HG03565 (cell line): Measurements from ENCODE around the gene RIT1.

Experiments
- ATAC-seq: cut with Tn5 transposase; IDR thresholded peaks from one replicate; pipeline ENCODE4 v1.9.1; 2021; ENCODE audit warnings: mild to moderate bottlenecking, moderate library complexity; ENCODE audit not compliant: unreplicated experiment

RIT1 gene, protein sequence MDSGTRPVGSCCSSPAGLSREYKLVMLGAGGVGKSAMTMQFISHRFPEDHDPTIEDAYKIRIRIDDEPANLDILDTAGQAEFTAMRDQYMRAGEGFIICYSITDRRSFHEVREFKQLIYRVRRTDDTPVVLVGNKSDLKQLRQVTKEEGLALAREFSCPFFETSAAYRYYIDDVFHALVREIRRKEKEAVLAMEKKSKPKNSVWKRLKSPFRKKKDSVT

DNA sequence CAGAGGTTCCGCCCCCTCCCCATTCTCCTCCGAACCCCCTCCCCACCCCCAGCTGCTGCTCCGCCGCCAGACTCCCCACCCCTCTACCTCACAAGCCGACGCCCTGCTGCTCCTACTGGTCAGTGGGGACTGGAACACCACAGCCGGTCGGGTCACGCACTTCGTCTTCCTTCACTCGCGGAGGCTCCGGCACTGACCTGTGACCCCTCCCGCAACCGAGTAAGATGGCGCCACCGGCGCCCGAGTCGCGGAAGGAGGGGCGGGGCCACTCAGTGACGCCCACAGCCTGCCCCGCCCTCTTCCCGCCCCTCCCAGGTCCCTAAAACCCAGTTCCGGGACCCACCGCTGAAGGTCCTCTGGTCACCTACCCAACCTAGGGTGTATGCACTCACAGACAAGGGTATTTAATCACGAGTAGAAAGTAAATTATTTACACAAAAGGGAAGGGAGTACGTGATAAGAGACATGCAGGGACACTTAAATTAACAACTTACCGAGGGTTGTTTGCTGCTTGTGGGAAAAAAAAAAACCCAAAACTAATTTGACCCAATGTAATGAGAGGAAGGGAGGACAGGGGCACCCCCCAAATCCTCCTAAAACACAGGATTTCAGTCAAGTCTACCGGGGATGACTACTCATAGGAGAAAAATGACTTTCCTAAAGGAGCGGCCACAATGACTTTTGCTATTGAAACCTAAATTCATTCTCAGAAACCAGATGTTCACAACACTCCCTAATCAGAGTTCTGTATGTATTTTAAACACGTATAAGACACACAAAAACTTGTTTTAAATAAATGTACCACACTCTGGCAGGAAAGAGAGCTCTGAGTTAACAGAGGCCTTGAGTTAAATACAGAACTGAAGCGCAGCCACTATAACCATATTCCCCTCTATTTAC is at the start of gene RIT1:
TSS of gene RIT1 (minus strand) at position 194 of the 900 bp plus-strand sequence. CDS start 588 bp downstream, outside the sequence.
- ATAC-seq = peak; percentile 66

DNA sequence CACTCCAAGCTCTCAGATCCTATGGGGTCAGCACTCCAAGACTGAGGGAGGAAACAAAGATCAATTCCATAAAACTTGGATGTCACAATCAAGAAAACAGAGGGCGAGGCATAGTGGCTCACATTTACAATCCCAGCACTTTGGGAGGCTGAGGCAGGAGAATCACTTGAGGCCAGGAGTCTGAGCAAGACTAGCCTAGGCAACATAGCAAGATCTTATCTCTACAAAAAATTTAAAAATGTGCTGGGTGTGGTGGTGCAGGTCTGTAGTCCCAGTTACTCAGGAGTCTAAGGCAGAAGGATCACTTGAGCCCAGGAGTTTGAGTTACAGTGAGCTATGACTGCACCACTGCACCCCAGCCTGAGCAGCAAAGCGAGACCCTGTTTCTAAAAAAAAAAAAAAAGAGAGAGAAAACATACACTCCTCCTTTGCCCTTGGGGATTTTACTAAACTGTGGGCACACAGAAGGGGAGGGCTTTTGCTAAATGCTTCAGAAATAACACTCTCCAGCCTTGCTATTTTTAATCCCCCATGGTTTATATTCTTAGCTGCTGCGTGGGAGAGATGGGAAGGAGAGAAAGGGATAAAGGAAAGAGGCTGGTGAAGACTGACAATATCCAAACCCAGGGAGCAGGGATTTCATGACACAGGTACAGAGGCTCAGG is 49.1 kb upstream of the RIT1 start:
- ATAC-seq = no peak

DNA sequence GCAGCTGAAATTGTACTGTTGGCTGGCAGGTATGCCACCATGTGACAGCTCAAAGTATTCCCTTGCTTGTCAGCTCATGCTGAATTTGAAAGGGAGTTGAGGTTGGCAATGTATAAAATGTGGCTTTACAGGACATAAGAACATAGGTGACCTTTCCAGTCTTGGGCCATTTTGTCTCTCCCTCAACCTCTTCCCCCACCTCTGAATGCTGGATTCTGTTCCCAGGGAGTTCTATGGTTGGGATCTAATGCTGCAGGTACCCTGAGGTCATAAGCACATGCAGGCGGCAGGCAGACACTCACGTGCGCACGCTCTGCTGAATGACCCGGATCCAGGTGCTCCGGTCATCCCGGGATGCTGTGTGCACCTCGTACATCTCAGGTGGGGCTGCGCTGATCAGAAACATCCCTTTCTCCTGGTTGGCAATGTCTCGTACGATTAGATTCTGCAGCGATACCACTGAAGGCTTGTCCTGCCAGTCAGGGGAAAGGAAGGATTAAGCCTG is 46.3 kb upstream of the RIT1 start:
- ATAC-seq = no peak

DNA sequence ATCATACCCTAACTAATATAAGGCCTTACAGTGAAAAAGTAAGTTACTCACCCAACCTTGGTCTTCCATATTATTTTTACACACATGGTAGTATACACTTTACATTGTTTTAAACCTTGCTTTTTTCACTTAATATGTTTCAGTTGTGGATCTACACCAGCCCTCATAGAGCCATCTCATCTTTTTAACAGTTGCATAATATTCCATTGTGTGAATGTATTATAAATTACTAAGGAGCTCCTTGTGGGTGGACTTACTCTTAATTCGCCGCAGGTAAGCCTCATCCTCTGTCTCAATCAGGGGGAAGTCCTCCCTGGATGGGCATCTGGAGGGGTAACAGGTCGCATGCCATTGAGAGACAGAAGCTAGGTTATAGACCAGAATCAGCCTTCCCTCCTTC is 43.5 kb upstream of the RIT1 start:
- ATAC-seq = no peak

DNA sequence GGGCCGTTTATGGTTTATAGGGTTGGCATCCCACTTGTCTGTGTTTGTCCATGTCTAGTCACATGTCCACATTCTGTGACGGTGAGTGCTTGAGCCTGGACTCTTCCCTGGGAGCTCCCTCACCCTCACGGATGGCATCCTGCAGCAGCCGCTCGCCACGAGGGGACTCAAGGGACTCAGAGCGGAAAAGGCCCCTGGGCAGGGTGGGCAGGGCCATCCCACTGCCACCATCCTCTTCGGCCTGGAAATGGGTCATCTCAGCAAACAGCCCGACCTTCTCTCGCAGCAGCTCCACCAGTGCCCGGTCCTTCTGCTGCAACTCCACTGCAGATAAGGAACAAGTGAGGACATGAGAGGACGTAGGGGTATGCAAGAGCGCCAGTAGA is 41.3 kb upstream of the RIT1 start:
- no peak for ATAC-seq

DNA sequence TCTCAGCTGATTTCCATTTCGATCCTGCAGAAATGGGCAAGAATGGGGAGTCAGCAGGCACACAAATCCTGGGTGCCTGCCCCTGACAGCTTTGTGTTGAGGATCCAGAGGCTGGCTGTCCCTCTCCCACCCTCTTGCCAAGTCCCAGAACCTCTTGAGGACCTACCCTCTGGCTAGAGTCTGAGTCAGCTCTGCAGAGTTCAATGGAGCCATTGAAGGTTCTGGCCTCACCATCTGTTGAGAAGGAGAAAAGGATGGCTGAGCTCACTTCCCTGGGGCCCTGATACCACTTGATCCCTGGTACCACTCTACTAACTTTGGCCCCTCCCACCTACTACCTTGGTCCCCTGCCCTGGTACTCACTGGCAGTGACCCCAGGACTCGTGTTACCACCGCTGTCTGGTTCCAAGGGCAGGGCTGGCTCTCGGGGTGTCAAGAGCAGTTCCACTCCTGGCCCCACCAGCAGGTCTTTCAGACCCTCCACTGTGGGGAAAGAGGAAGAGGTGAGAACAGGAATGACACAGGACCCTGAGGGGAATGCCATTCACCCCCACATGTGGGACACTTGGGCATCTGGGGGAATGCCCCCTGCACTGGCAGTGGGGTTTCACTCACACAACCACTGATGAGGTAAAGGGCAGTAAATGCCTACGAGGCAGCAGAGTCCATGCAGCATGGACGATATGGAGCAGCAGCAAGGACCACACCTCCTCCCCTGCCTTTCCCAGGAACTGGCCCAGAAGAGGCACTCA is 40.8 kb upstream of the RIT1 start:
- no peak for ATAC-seq

DNA sequence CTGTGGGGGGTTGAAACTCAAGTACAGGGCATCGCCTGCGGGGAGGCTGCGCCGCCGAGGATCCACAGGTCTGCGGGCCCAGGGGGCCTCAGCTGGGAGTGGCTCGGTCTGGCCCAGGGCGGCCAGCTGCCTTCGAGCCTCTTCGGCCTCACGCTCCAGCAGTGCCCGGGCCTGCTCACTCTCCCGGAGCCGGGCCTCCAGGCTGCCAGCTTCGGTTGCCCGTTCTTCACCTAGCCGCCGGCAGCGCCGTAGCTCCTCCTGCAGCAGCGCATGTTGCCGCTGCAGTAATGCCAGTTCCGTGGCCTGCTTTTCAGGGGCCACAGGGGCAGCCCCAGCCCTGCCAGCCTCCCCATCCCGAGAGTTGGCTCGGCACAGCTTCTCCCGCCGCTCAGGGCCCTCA is 39.7 kb upstream of the RIT1 start:
- no peak for ATAC-seq

DNA sequence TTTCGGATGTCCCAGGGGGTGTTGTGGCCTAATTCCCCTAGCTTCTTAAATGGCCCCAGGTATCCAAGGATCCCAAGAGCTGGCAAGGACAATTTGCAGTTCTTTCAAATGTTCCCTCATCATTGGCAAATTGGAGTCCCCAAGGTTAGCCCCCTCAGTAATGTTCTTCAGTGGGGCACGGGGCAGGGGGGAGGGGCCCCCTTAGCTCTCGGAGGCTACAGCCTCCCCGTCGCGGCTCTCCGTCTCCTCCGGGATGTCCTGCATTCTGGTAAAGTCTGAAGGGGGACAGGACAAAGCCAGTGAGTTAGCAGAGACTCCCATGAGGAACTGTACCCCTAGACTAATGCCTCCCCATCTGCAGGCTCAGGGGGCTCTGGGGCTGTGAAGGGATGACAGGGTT is 36.6 kb upstream of the RIT1 start:
- ATAC-seq = no peak

DNA sequence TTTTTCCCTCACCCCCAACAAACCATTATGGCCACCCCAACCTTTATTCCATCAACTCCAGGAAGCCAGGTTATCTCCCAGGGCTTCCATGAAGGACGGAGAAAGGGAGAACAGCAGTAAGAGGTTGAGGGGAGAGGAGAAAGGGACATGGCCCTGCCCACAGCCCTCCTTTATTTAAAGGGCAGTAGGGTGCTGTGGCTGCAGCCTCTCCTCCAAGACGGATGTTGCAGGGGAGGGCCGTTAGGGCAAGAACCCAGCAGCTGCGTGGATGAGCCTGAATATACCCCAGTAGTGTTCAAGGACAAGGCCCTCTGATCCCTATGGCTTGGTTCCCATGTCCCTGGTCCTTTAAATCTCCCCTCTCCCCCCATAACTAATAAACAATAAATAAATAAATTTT is 36.1 kb upstream of the RIT1 start:
- ATAC-seq = no peak

DNA sequence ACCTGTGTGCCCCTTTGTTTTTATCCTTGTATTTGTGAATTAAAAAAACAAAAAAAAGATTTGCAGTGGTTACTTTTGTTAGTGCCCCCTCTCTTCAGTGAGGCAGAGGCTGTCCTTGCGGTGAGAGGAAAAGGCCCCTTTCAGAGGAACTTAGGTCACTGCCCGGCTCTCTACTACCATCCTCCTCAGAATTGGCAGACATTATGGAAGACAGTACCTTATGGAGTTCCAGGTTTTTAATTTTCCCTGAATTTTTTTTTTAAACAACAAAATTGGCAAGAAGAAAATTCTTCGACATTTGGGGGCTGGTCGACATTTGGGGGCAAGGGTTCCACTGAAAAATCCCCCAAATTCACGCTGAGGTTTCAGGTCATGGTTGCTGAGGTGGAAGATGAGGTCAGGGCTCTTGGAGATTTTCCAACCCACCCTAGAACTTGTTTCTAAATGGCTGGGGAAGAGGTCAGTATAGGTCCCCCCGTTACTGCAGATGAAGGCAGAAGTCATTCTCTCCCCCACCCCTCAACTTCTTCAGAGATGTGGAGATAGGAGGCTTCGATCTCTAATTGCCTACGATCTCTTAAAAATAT is 35.6 kb upstream of the RIT1 start:
- ATAC-seq = peak; percentile 8

DNA sequence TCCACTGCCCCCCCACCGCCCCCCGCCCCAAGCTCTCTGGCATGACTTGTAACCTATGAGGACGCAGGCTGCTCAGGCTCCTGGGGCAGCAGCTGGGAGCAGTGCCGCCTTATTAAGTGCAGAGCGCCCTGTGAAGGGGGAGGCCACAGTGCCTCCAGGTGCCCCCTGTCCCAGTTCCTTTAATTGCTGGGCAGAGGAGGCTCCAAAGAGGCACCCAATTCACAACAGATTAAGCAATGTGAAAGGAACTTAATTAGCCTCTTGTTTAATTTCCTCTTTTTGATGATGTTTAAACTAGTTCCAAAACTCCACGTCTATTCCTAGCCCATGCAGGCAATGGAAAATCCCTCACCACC is 33.3 kb upstream of the RIT1 start:
- no peak for ATAC-seq

DNA sequence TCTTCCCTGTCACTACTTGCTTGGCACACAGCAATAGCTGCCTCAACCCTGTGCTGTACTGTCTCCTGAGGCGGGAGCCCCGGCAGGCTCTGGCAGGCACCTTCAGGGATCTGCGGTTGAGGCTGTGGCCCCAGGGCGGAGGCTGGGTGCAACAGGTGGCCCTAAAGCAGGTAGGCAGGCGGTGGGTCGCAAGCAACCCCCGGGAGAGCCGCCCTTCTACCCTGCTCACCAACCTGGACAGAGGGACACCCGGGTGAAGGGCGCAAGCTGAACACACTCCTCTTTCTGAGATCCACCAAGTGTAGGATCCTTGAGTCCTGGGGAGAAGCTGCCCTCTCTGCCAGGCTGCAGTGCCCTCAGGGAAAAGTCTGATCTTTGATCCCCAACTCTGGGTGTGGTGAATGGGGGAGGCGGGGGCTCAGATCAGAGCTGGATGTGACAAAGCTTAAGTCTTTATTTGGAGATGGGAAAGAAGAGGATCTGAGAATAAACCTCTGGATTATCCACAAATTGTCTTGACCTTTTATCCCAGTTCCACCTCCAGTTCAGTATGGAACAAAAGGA is 31.5 kb upstream of the RIT1 start:
- ATAC-seq = no peak

DNA sequence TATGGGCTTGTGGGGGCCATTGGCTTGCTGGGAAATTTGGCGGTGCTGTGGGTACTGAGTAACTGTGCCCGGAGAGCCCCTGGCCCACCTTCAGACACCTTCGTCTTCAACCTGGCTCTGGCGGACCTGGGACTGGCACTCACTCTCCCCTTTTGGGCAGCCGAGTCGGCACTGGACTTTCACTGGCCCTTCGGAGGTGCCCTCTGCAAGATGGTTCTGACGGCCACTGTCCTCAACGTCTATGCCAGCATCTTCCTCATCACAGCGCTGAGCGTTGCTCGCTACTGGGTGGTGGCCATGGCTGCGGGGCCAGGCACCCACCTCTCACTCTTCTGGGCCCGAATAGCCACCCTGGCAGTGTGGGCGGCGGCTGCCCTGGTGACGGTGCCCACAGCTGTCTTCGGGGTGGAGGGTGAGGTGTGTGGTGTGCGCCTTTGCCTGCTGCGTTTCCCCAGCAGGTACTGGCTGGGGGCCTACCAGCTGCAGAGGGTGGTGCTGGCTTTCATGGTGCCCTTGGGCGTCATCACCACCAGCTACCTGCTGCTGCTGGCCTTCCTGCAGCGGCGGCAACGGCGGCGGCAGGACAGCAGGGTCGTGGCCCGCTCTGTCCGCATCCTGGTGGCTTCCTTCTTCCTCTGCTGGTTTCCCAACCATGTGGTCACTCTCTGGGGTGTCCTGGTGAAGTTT is 30.8 kb upstream of the RIT1 start:
- ATAC-seq = no peak

DNA sequence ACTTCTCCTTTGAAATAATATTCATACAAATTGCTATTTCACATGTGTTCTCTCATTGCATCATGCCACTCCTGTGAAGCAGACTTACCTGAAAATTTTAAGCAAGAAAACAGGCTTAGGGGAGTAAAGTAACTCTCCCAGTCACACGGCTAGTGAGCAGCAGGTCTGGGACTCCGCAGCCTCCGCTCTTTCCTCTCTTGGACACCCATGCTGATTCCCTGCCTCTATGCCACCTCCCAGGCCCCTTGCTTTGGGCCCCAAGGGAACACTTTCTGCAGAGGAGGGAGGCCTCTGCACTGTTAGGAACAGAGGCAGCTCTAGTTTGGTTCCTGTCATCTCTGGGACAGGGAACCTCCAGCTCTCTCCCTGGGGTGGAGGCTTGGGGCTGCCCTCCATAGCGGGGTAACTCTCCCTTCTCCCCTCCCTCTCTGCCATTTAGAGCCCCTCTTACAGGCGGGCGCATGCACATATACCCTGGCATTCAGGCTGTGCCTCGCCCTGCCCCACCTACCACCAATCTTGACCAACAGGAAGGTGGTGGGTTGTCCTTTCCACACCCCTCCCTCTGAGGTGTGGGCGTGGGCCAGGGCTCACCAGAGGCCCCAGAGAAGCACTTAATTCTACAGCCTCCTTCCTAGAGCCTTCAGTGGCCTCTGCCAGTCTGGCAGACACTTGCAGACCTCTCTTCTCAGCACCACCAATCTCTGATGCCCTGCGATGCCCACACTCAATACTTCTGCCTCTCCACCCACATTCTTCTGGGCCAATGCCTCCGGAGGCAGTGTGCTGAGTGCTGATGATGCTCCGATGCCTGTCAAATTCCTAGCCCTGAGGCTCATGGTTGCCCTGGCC is 30.1 kb upstream of the RIT1 start, which contains the start of gene RXFP4:
TSS of gene RXFP4 (plus strand) at position 646 of the 852 bp plus-strand sequence. CDS start at position 718, 72 bp downstream.
- ATAC-seq = no peak

DNA sequence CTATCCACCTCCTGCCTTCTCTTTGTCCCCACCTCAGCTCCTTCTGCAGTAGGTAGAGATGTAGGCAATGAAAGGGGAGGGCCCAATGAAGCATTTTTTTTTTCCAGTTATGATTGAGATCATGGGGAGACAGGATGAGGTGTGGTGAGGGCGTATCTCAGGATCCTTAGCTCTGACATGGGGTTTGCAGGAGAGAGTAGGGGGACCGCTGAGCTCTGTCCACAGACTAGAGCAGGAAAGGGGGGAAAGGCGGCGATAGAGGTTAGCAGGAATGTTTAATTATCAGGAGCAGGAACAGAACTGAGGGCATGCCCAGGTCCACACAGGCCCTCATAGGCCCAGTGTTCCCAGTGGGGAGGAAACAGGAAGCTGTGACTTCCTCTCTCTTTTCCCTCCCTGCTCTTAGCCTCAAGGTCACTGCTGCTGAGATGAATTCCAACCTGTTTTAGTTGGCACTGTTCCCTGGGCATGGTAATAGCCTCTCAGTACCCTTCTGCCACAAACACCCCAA is 29.4 kb upstream of the RIT1 start:
- ATAC-seq = no peak

DNA sequence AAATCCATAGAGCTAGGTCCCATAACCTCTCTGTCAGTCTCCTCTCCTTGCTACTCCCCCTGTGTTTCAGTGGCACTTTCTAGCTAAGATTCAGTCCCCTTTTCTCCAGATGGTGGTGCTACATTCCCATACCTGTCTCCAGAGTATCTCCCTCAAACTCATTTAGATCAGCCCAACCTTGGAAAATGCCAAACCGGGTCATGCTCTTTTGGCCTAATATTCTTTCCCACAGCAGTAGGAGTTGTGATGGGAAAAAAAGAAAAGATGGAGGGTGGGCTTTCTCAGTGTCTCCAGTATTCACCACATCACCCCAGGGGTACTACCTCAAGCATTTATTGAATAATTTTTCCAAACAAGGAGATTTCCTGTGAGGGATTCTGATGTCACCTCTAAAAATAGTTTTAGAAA is 27.1 kb upstream of the RIT1 start:
- no peak for ATAC-seq

DNA sequence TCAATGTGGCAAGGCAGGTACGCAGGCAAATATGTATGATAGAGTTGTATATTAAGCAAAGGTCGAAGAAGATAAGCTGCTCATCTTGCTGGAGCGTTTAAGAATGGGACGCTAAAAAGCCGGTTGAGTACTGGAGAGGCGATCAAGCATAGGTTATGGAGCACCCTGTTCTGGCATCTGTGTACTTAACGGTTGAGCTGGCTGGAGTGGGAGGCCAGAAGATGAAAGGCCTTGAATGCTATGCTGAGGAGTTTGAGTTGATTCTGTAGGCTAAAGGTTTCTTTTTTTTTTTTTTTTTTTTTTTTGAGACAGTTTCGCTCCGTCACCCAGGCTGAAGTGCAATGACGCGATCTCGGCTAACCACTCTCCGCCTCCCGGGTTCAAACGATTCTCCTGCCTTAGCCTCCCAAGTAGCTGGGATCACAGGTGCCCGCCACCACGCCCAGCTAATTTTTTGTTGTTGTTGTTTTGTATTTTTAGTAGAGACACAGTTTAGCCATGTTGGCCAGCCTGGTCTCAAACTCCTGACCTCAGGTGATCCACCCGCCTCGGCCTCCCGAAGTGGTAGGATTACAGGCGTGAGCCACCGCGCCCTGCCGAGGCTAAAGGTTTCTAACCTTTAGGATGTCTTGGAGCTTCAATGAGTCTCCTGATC is 23.9 kb upstream of the RIT1 start:
- no peak for ATAC-seq
